ENCODE results near the gene ARHGEF17. TPM values are rescaled to one million over a fixed set of nuclear protein-coding genes. Genes with fewer than 3 reads are reported as not detected.
A peak's percentile ranks its signal among the peaks of the same experiment; 100 is the strongest.

Gene ARHGEF17
- total RNA-seq, 1 donor, result 65.4 TPM

- DNase-seq (ENCODE audit: low read depth in 2 of 3, low spot score in 2 of 3), result no peak
Observed at GRCh38 chr11:73401924-73402833, 94.1 kb downstream of the ARHGEF17 start.

DNA sequence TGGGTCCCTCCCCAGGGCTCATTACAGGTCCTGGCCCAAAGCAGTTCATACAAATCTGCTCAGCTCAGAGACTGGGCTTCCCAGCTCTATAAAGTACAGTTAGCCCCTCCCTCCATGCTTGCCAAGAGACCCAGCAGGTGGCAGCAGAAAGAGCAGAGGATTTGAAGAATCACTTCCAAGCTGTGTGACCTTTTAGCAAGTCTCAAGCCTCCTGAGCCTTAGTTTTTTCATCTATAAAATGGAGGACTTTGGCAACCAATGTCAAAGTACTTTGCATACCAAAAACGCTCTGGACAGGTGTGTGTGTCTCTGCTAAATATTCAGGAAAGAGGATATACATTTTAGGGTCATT is 94.7 kb downstream of the ARHGEF17 start:
- DNase-seq (ENCODE audit: low read depth in 2 of 3, low spot score in 2 of 3), result peak in 1 of 3 donors; percentile 65

DNA sequence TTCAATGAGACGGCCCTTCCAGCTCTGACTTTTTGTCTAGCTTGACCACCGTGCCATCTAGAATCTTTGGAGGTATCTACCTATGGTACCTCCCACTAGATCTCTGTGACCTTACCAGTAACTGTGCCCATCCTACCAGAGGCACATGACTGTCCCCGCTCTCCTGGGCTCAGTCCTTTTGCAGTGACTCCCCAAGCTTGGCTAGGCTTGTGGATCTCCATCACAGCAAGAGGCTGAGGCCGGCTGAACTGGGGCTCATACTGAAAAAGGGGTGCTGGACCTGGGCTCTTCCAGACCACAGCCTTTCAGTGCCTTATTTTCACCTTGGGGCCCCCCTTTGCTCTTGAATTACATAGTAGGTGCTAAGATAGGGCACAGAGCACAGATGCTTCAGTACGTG is 95.5 kb downstream of the ARHGEF17 start:
- no peak for DNase-seq (ENCODE audit: low read depth in 2 of 3, low spot score in 2 of 3)

DNA sequence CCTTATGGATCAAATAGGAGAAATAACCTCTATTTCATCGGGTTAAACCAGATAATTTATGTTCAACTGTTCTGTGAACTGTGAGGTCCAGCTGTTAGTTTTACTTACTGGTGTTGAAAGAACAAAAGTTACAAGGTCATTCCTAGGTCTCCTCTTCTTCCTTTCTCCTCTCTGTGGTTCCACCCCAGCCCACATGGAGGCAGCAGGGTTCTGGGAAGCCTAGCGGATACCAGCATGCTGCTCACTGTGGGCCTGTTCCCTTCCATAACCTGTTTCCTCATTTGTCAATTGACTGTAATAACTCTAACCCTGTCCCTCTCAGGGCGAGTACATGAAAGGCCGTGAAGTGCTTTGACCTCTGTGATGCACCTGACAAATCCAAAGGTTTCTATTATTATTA is 96.0 kb downstream of the ARHGEF17 start:
- peak in 2 of 3 donors; percentile 56 to 77 for DNase-seq (ENCODE audit: low read depth in 2 of 3, low spot score in 2 of 3)

DNA sequence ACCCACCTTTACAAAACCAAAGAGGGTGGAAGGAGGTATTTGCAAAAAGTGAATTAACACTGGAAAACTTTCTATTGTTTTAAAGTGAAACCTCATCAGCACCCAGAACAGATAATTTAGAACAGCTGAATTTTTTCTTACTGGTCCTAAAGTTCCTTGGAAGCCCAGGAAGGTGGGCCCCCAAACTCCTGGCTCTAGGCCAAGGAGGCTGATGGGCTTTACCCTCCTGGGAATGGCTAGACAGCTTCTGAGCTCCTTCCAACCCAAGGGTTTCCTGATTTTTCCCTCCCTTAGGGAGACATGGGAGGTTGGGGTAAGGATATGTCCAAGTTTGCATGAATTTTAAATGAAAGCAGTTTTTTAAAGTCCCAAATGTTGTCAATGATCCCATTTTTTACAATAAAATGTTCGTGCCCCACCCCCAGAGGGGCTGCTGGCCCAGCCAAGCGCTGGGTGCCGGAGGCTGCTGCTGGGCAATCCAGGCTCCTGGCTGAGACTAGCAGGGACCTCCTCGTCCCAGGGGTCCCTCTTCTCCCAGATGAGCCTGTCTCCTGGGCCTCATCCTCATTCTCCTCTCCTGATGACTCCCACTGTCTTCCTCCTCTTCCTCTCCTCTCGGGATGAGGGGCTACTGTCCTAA is 96.5 kb downstream of the ARHGEF17 start:
- DNase-seq (ENCODE audit: low read depth in 2 of 3, low spot score in 2 of 3), result no peak

DNA sequence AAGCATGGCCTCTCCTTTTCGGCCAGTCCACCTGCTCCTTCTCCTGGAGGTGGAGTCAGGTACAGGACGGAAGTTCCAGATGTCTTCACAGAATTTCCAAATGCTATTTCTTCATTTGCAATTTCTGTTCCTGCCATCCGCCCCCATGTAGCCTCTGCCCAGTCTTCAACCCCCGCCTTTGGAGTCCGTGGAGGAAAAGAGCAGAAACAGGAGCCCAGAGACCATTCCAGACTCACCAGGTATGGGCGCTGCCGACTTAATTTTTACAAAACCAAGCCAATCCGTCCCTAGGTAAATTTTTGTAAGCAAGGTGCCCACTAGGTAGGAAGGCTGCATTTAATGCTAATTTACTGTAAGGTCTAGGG is 97.1 kb downstream of the ARHGEF17 start:
- no peak for DNase-seq (ENCODE audit: low read depth in 2 of 3, low spot score in 2 of 3)

GRCh38 chr11:73406131-73406530 is 98.1 kb downstream of the ARHGEF17 start:
- DNase-seq (ENCODE audit: low read depth in 2 of 3, low spot score in 2 of 3), result no peak

DNA sequence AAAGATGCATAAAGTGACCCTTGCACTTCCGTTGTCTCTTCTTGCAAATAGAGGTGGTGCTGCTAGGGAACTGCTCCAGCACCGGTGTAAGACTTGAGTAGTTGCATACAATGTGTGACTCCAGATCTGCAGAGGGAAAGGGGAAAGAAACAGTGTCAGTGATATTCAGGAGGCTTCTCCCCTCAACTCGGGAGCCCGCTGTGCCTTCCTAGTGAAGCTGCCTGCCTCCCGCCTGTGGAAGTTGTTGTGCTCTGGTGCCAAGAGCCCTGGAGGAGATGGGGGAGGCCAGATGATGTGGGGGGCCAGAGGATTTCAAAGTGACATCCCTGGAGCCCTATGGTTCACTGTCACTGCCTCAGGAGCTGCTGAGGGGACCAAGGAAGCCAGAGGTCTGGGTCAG is 98.5 kb downstream of the ARHGEF17 start:
- no peak for DNase-seq (ENCODE audit: low read depth in 2 of 3, low spot score in 2 of 3)

DNA sequence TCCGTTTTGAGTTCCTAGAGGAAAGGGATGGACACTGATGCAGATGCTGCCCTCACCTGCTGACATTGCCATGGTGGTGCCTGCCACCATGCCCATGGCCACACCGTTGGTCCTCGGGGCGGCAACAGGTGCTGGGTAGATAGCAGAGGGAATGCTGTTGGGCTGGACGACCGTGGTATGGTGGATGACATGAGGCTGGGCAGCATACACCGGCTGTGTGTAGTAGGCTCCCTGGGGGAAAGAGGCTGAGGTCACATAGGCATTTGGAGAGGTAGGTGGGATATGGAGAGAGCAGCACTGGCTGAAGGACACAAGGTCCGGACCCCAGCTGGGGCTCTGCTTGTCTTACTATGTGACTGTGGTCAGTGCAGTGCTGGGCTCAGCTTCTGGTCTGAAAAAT is 101.4 kb downstream of the ARHGEF17 start:
- DNase-seq (ENCODE audit: low read depth in 2 of 3, low spot score in 2 of 3), result no peak

DNA sequence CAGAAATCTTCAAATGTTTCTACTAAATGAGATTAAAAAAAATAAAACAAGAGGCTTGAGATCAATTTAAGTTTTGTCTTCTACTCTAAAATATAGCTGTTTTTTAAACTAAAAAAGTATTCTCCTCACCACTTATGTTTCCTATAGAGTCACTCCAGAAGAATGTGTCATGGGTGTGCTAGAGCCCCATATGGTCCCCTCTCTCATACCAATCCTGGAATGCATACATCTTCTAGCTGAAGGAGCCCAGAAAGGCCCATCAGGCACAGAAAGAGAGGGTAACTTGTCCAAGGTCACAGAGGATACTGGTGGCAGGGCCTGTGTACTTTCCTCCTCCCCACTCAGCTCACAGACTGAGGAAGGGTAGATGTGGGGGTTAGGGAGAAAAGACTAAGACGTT is 102.6 kb downstream of the ARHGEF17 start:
- DNase-seq (ENCODE audit: low read depth in 2 of 3, low spot score in 2 of 3), result no peak

- DNase-seq (ENCODE audit: low read depth in 2 of 3, low spot score in 2 of 3), result no peak
Observed at GRCh38 chr11:73411031-73411430, 103.0 kb downstream of the ARHGEF17 start.

- no peak for DNase-seq (ENCODE audit: low read depth in 2 of 3, low spot score in 2 of 3)
Observed at GRCh38 chr11:73412308-73412707, 104.2 kb downstream of the ARHGEF17 start.

GRCh38 chr11:73413256-73413655 is 105.2 kb downstream of the ARHGEF17 start:
- DNase-seq (ENCODE audit: low read depth in 2 of 3, low spot score in 2 of 3), result no peak

DNA sequence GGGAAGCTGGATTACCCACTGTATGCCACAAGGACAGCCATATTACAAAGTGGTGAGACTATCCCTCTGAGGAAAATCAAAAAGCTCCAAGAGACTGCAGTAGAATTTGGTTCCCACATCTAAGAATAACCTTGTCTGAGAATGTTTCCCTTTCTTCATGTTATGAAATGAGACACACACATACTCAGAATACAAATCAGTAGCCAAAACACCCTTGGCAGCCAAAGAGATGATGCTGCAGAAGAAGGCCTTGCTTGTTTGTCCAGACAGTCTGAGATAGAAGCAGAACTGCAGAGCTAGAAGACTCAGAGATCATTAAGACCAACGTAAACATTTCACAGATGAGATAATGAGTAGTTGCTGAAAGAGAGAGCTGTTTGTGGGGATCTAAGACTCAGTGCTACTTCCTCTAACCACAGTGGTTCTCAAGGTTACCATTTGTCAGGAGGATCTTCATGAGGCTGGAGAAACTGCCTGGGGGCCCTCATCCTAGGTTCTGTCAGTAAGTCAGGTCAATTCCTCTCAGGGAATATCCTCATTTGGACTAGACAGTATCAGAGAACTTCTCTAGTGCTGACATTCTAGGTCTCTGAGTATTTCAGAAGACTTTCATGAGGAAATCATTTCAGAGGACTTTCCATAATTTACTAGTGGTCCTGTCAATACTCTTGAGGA is 107.0 kb downstream of the ARHGEF17 start:
- DNase-seq (ENCODE audit: low read depth in 2 of 3, low spot score in 2 of 3), result peak in 1 of 3 donors; percentile 21

DNA sequence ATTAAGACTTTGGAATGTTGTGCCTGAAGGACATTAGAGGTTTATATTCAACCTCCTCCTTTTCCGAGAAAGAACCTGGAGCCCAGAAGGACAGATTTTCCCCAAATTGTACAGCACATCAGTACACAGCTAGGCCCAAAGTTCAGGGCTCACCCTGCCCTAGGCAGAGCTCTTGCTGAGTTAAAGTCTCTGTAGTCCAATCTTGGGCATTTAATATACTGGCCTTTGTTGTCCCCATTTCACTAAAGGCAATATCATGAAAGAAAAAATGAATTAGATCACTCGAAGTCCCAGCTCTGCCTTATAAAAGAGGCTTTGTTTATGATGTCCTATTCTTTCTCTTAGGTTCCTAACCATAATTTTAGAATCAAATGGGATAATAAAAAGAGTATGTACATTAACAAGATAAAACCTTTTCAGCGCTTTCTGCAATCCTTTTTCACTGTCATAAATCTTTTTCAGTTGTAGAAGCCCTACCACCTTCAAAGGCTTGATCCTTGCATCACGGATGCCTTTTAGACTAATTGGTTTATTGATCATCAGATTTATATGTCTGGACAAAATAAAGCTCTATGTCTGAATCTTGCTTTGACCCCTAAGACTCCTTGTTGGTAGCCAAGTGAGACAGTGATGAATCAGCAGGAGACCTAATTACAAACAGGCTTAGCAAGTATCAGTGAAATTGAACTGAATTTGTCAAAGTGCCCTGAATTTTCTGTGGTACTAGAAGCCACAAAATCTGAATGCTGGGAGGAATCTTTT is 108.0 kb downstream of the ARHGEF17 start:
- DNase-seq (ENCODE audit: low read depth in 2 of 3, low spot score in 2 of 3), result no peak

GRCh38 chr11:73416786-73417185 is 108.7 kb downstream of the ARHGEF17 start:
- no peak for DNase-seq (ENCODE audit: low read depth in 2 of 3, low spot score in 2 of 3)

Other genes with a start within 250 kb of the ARHGEF17 start
- 11.8 TPM for gene FCHSD2, start 166.0 kb upstream of the ARHGEF17 start, total RNA-seq
- 2.2 TPM for gene P2RY2, start 90.0 kb upstream of the ARHGEF17 start, total RNA-seq
- 0.27 TPM for gene P2RY6, start 35.9 kb upstream of the ARHGEF17 start, total RNA-seq
- 69.2 TPM for gene RELT, start 68.1 kb downstream of the ARHGEF17 start, total RNA-seq

All from hematopoietic multipotent progenitor cell (in vitro differentiated cells).